Astrocyte (in vitro differentiated cells and primary cell): ENCODE results near the gene CILP2. TPM values are rescaled to one million over a fixed set of nuclear protein-coding genes. Genes with fewer than 3 reads are reported as not detected.

Source experiments
- DNase-seq: peaks from one replicate; pipeline ENCODE4 v3.0.0-alpha.2; 2010; ENCODE audit warnings: low read depth
- FAIRE-seq: peaks from 2 replicates; lab custom pipeline; 2011; peaks lifted over from hg19 to GRCh38; lab: Jason Lieb, UNC
- H2AFZ ChIP-seq: 2 replicates; pipeline ENCODE4 v1.6.0; 2012; ENCODE audit warnings: low read depth, low read length, inconsistent platforms
- H3K27ac ChIP-seq: 2 replicates; pipeline ENCODE4 v1.5.1; 2011; ENCODE audit warnings: low read depth, low read length, inconsistent platforms
- H3K27me3 ChIP-seq: 2 replicates; pipeline ENCODE4 v1.6.0; 2011; ENCODE audit warnings: low read length, inconsistent platforms; ENCODE audit not compliant: insufficient read depth
- H3K36me3 ChIP-seq: 2 replicates; pipeline ENCODE4 v1.5.1; 2011; ENCODE audit warnings: low read length, inconsistent platforms; ENCODE audit not compliant: insufficient read depth
- H3K4me1 ChIP-seq: 2 replicates; pipeline ENCODE4 v1.5.1; 2011; ENCODE audit warnings: low read length, inconsistent platforms; ENCODE audit not compliant: insufficient read depth
- H3K4me2 ChIP-seq: 2 replicates; pipeline ENCODE4 v1.6.0; 2012; ENCODE audit warnings: low read length, inconsistent platforms
- H3K4me3 ChIP-seq: 2 replicates; pipeline ENCODE4 v1.5.1; 2011; ENCODE audit warnings: low read depth, mild to moderate bottlenecking, low read length, inconsistent platforms; ENCODE audit not compliant: insufficient read depth
- H3K79me2 ChIP-seq: 2 replicates; pipeline ENCODE4 v1.6.0; 2012; ENCODE audit warnings: mild to moderate bottlenecking, low read length, inconsistent platforms; ENCODE audit not compliant: insufficient read depth
- H3K9ac ChIP-seq: 2 replicates; pipeline ENCODE4 v1.6.0; 2012; ENCODE audit warnings: mild to moderate bottlenecking, low read length, inconsistent platforms
- H3K9me3 ChIP-seq: 2 replicates; pipeline ENCODE4 v1.5.1; 2012; ENCODE audit warnings: low read depth, mild to moderate bottlenecking, low read length, inconsistent platforms; ENCODE audit not compliant: insufficient read depth
- H4K20me1 ChIP-seq: 2 replicates; pipeline ENCODE4 v1.6.0; 2012; ENCODE audit warnings: low read length, inconsistent platforms; ENCODE audit not compliant: insufficient read depth
- H3K27ac Mint-ChIP-seq: one replicate; pipeline ENCODE4 v1.8.0; 2021; ENCODE audit warnings: mild to moderate bottlenecking, mixed read lengths; ENCODE audit not compliant: unreplicated experiment
- H3K27me3 Mint-ChIP-seq: one replicate; pipeline ENCODE4 v1.8.0; 2021; ENCODE audit warnings: low read depth, mixed read lengths; ENCODE audit not compliant: unreplicated experiment
- H3K36me3 Mint-ChIP-seq: one replicate; pipeline ENCODE4 v1.8.0; 2021; ENCODE audit warnings: low read depth, mixed read lengths; ENCODE audit not compliant: unreplicated experiment
- H3K4me1 Mint-ChIP-seq: one replicate; pipeline ENCODE4 v1.8.0; 2021; ENCODE audit warnings: low read depth, mixed read lengths; ENCODE audit not compliant: unreplicated experiment
- H3K4me3 Mint-ChIP-seq: one replicate; pipeline ENCODE4 v1.8.0; 2021; ENCODE audit warnings: mild to moderate bottlenecking, moderate library complexity, mixed read lengths; ENCODE audit not compliant: unreplicated experiment
- H3K9me3 Mint-ChIP-seq: one replicate; pipeline ENCODE4 v1.8.0; 2021; ENCODE audit warnings: mild to moderate bottlenecking, mixed read lengths; ENCODE audit not compliant: unreplicated experiment
- EZH2 ChIP-seq: IDR thresholded peaks from 2 replicates; pipeline ENCODE4 v1.6.1; 2012; ENCODE audit warnings: mild to moderate bottlenecking, low read length, inconsistent platforms; ENCODE audit not compliant: insufficient read depth
- total RNA-seq: library from RNA; stranded (reverse); gene quantifications from 2 replicates; pipeline ENCODE4 v1.2.1, GENCODE V29; 2021
- TF ChIP-seq, protein P1 (sequence below): IDR thresholded peaks from 2 replicates; pipeline ENCODE4 v1.5.1; 2011; ENCODE audit warnings: low read depth, mild to moderate bottlenecking, inconsistent platforms, low read length, moderate library complexity; ENCODE audit not compliant: insufficient read depth

Gene CILP2
- total RNA-seq, 1 donor from 2014 or later, result 3.9 TPM

DNA sequence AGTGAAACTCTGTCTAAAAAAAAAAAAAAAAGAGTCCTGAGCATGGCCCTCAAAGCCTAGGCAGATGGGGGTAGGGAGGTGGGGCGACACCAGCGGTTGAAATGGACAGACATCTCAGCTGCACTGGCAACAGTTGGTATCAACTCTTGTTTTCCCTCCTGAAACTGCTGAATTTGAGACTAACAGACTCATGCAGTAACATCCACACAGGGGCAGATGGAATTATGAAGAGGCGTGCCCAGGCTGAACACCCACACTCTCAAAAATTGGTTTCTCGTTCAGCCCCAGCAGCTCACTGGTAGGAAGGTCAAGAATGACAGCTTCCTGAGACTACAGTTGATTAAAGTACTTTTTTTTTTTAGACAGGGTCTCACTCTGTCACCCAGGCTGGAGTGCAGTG lies 56.3 kb downstream of the CILP2 start:
- no peak for DNase-seq
- no peak for TF ChIP-seq EZH2
- TF ChIP-seq, protein P1, sequence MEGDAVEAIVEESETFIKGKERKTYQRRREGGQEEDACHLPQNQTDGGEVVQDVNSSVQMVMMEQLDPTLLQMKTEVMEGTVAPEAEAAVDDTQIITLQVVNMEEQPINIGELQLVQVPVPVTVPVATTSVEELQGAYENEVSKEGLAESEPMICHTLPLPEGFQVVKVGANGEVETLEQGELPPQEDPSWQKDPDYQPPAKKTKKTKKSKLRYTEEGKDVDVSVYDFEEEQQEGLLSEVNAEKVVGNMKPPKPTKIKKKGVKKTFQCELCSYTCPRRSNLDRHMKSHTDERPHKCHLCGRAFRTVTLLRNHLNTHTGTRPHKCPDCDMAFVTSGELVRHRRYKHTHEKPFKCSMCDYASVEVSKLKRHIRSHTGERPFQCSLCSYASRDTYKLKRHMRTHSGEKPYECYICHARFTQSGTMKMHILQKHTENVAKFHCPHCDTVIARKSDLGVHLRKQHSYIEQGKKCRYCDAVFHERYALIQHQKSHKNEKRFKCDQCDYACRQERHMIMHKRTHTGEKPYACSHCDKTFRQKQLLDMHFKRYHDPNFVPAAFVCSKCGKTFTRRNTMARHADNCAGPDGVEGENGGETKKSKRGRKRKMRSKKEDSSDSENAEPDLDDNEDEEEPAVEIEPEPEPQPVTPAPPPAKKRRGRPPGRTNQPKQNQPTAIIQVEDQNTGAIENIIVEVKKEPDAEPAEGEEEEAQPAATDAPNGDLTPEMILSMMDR, result no peak
- Histone ChIP-seq H3K9me3 (no peaks in the 10 kb centered on the region), H3K27ac (no peak overlapping the region), H3K36me3 (no peaks in the 10 kb centered on the region), H3K27me3 (no peaks in the 10 kb centered on the region), H3K9ac (no peak overlapping the region), H4K20me1 (no peaks in the 10 kb centered on the region), H3K79me2 (no peaks in the 10 kb centered on the region), H2AFZ (no peak overlapping the region), H3K4me1 (peaks cover 10% of the 10 kb centered on the region), H3K4me2 (no peak overlapping the region), H3K4me3 (no peak overlapping the region)
- Mint-ChIP-seq H3K27me3 (no peaks in the 10 kb centered on the region), H3K4me1 (peaks cover 9% of the 10 kb centered on the region), H3K4me3 (no peak overlapping the region), H3K27ac (no peak overlapping the region), H3K36me3 (no peaks in the 10 kb centered on the region), H3K9me3 (peaks cover 2% of the 10 kb centered on the region)
- no peak for FAIRE-seq

DNA sequence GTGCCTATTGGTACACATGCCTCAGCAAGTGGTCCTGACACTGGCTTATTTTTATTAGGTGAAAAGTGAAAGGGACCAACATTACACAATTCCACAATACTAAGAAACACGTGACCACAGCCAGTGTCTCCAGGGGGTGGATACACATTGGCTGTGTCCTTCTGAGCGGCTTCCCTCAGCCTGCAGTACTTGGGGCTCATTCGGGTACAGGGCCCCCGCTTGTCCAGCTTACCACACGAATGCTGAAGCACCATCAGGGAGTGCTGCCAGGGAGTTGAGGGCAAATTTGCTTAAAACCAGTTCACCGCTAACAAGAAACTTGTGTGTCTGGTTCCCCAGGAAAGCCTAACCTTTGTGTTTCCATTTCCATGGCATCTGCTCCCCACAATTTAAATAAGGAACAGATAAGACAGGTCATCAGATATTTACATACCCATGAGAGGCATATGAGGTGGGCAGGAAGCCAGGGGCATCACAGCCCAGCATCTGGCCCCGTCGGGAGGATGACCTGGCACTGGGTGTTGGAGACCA lies 57.2 kb downstream of the CILP2 start:
- no peaks in the 10 kb centered on the region for H3K79me2 ChIP-seq
- TF ChIP-seq EZH2, result no peak
- TF ChIP-seq, protein P1, result no peak
- no peak overlapping the region for H3K9ac ChIP-seq
- Mint-ChIP-seq H3K4me1 (peaks cover 9% of the 10 kb centered on the region), H3K27me3 (no peaks in the 10 kb centered on the region), H3K4me3 (no peak overlapping the region), H3K9me3 (peaks cover 2% of the 10 kb centered on the region), H3K36me3 (no peaks in the 10 kb centered on the region), H3K27ac (no peak overlapping the region)
- no peak overlapping the region for H3K4me2 ChIP-seq
- no peaks in the 10 kb centered on the region for H3K9me3 ChIP-seq
- no peak overlapping the region for H3K27ac ChIP-seq
- FAIRE-seq (no peak), DNase-seq (no peak)
- no peaks in the 10 kb centered on the region for H4K20me1 ChIP-seq
- H3K4me3 ChIP-seq, result no peak overlapping the region
- H2AFZ ChIP-seq, result no peak overlapping the region
- no peaks in the 10 kb centered on the region for H3K36me3 ChIP-seq
- H3K4me1 ChIP-seq, result peaks cover 10% of the 10 kb centered on the region
- H3K27me3 ChIP-seq, result no peaks in the 10 kb centered on the region

Other genes starting within 250 kb of the CILP2 start
- gene SUGP1, start 217.8 kb upstream of the CILP2 start, total RNA-seq, result 48.5 and 59.1 TPM in 2 replicates
- 36.8 and 37.0 TPM in 2 replicates for gene MAU2, start 217.4 kb upstream of the CILP2 start, total RNA-seq
- 143 and 163 TPM in 2 replicates for gene GATAD2A, start 132.6 kb upstream of the CILP2 start, total RNA-seq
- 1.8 TPM in 2 replicates for gene TSSK6, start 22.7 kb upstream of the CILP2 start, total RNA-seq
- 311 and 347 TPM in 2 replicates for gene NDUFA13, start 22.0 kb upstream of the CILP2 start, total RNA-seq
- 8.1 and 9.8 TPM in 2 replicates for gene YJEFN3, start 9.4 kb upstream of the CILP2 start, total RNA-seq
- gene PBX4, start 80.4 kb downstream of the CILP2 start, total RNA-seq, result 0.75 and 0.93 TPM in 2 replicates
- 16.7 and 20.1 TPM in 2 replicates for gene LPAR2, start 90.0 kb downstream of the CILP2 start, total RNA-seq
- 30.7 and 32.4 TPM in 2 replicates for gene GMIP, start 105.4 kb downstream of the CILP2 start, total RNA-seq
- gene ATP13A1, start 125.4 kb downstream of the CILP2 start, total RNA-seq, result 65.2 and 71.7 TPM in 2 replicates
- gene ZNF101, start 130.6 kb downstream of the CILP2 start, total RNA-seq, result 8.9 and 9.3 TPM in 2 replicates
- 3.2 and 4.4 TPM in 2 replicates for gene ZNF14, start 194.8 kb downstream of the CILP2 start, total RNA-seq